Aorta (tissue), 4 donors: ENCODE data around the gene RSPRY1. TPM values are rescaled to one million over a fixed set of nuclear protein-coding genes. Genes with fewer than 3 reads are reported as not detected.

ENCODE experiments used
- polyA plus RNA-seq, 2 donors: library from polyadenylated mRNA; stranded (reverse); fragments of 200-250 nt; gene quantifications; one replicate each; pipeline ENCODE4 v1.2.3, GENCODE V29; 2013
- total RNA-seq, 2 donors: library from RNA; stranded (reverse); fragmentation: NEBNext Ultra II Directional; extraction: Animal tissue kit (Norgen Biotek cat#: 25700); gene quantifications; one replicate each; pipeline ENCODE4 v1.2.1, GENCODE V29; 2021
- donor health status: healthy with polysubstance abuse.
- donor health status: Bipolar disorder and iron deficiency.
- donor health status: DM: no; HTN: no; CAD: no.
- donor health status: DM: yes; HTN: yes; CAD: no.

Gene RSPRY1
- total and polyA plus RNA-seq, 4 donors: 10.4 to 32.5 (median 21.8) TPM

Other genes with a start within 250 kb of the RSPRY1 start
- gene CETP, start 224.4 kb upstream of the RSPRY1 start, total RNA-seq: 1 to 10 TPM in 1 of 2 donors, under 1 TPM in 1; 0.49 to 1.3 TPM
- gene CETP, start 224.4 kb upstream of the RSPRY1 start, polyA plus RNA-seq: not detected
- gene NLRC5, start 196.8 kb upstream of the RSPRY1 start, total RNA-seq: 10 to 100 TPM; 49.3 to 82.9 TPM
- 10 to 100 TPM in 1 of 2 donors, 1 to 10 TPM in 1; 4.9 to 22.6 TPM for gene NLRC5, start 196.8 kb upstream of the RSPRY1 start, polyA plus RNA-seq
- 10 to 100 TPM; 29.4 to 37.1 TPM for gene CPNE2, start 93.7 kb upstream of the RSPRY1 start, total RNA-seq
- 10 to 100 TPM; 19.0 to 21.4 TPM for gene CPNE2, start 93.7 kb upstream of the RSPRY1 start, polyA plus RNA-seq
- gene PSME3IP1, start 290 bp upstream of the RSPRY1 start, total RNA-seq: 10 to 100 TPM; 59.8 to 85.7 TPM
- 10 to 100 TPM; 34.9 to 90.8 TPM for gene PSME3IP1, start 290 bp upstream of the RSPRY1 start, polyA plus RNA-seq
- 10 to 100 TPM; 39.1 to 47.5 TPM for gene ARL2BP, start 58.9 kb downstream of the RSPRY1 start, total RNA-seq
- 10 to 100 TPM; 42.1 to 65.4 TPM for gene ARL2BP, start 58.9 kb downstream of the RSPRY1 start, polyA plus RNA-seq
- gene PLLP, start 98.3 kb downstream of the RSPRY1 start, total RNA-seq: 1 to 10 TPM; 2.2 to 2.6 TPM
- 1 to 10 TPM; 3.0 to 7.6 TPM for gene PLLP, start 98.3 kb downstream of the RSPRY1 start, polyA plus RNA-seq
- under 1 TPM; 0.24 to 0.29 TPM for gene CCL22, start 172.5 kb downstream of the RSPRY1 start, total RNA-seq
- gene CCL22, start 172.5 kb downstream of the RSPRY1 start, polyA plus RNA-seq: under 1 TPM in 1 of 2 donors, not detected in 1; 0.08 TPM
- gene CX3CL1, start 186.2 kb downstream of the RSPRY1 start, total RNA-seq: 10 to 100 TPM; 45.5 to 47.5 TPM
- gene CX3CL1, start 186.2 kb downstream of the RSPRY1 start, polyA plus RNA-seq: 10 to 100 TPM; 17.5 to 62.5 TPM
- under 1 TPM in 1 of 2 donors, not detected in 1; 0.94 TPM for gene CCL17, start 218.4 kb downstream of the RSPRY1 start, total RNA-seq
- not detected for gene CCL17, start 218.4 kb downstream of the RSPRY1 start, polyA plus RNA-seq